Epithelial cell of proximal tubule (primary cell): Measurements from ENCODE around the gene SPTLC1. TPM values are rescaled to one million over a fixed set of nuclear protein-coding genes. Genes with fewer than 3 reads are reported as not detected.
"Not testable (repeated sequence)": the region's sequence is repeated elsewhere in the genome, so short reads cannot be mapped to it uniquely, and the experiment has no call there.

Source experiments
- DNase-seq: peaks from one replicate; pipeline ENCODE4 v3.0.0-alpha.2; 2011; ENCODE audit warnings: low read depth
- H3K4me3 ChIP-seq: 2 replicates; pipeline ENCODE4 v1.5.1; 2011; ENCODE audit warnings: low read depth, mild to moderate bottlenecking, low read length
- CTCF ChIP-seq: conservative IDR thresholded peaks from 2 replicates; pipeline ENCODE4 v1.5.1; 2012; ENCODE audit warnings: low read depth, mild to moderate bottlenecking, low read length
- total RNA-seq: library from RNA; depleted of rRNA; stranded (reverse); fragments of >200 nt; gene quantifications from 2 replicates; pipeline ENCODE4 v1.2.3, GENCODE V29; 2015

The SPTLC1 gene
- total RNA-seq, 1 donor from 2014 or later, result 84.4 TPM

- H3K4me3 ChIP-seq, result no peak overlapping the region
- DNase-seq, result no peak
- TF ChIP-seq CTCF, result no peak
Observed at GRCh38 chr9:92121265-92121664, 6.1 kb upstream of the SPTLC1 start.

GRCh38 chr9:92120138-92120537, 4.9 kb upstream of the SPTLC1 start:
- no peak for TF ChIP-seq CTCF

GRCh38 chr9:92119586-92119985, 4.4 kb upstream of the SPTLC1 start:
- no peak for DNase-seq
- no peak overlapping the region for H3K4me3 ChIP-seq
- no peak for TF ChIP-seq CTCF

More at GRCh38 chr9:92120138-92120537, 4.9 kb upstream of the SPTLC1 start:
- DNase-seq, result no peak
- H3K4me3 ChIP-seq, result no peak overlapping the region

GRCh38 chr9:92108122-92108521, 7.1 kb downstream of the SPTLC1 start:
- H3K4me3 ChIP-seq, result no peak overlapping the region
- DNase-seq, result no peak
- no peak for TF ChIP-seq CTCF

- not testable (repeated sequence) for DNase-seq, H3K4me3 ChIP-seq
Observed at GRCh38 chr9:92105446-92106225, 9.6 kb downstream of the SPTLC1 start.

- not testable (repeated sequence) for H3K4me3 ChIP-seq, DNase-seq
Observed at GRCh38 chr9:92103601-92104000, 11.6 kb downstream of the SPTLC1 start.

- no peak for TF ChIP-seq CTCF
- peak; percentile 63 for DNase-seq
- no peak overlapping the region for H3K4me3 ChIP-seq
Observed at GRCh38 chr9:92100237-92100911, 14.8 kb downstream of the SPTLC1 start.

GRCh38 chr9:92098638-92099037, 16.6 kb downstream of the SPTLC1 start:
- no peak for TF ChIP-seq CTCF
- no peak overlapping the region for H3K4me3 ChIP-seq
- DNase-seq, result no peak
